Vagina (tissue), 2 donors: ENCODE data around the gene TAF11L6.
"Not testable (repeated sequence)": the region's sequence is repeated elsewhere in the genome, so short reads cannot be mapped to it uniquely, and the experiment has no call there.

ENCODE experiments used
- CTCF ChIP-seq, 3 experiments: fragments of 450-650 bp in 2 of 3; fragments of 200-600 bp in 1 of 3; sonication (generic) in 1 of 3; IDR thresholded peaks; one replicate each; pipeline ENCODE4 v1.5.1; 2017 to 2019; ENCODE audit warnings: antibody characterized with exemption in 3 of 3, mild to moderate bottlenecking in 2 of 3, moderate library complexity in 2 of 3
- POLR2AphosphoS5 ChIP-seq, 2 donors: sonication (generic); formaldehyde crosslinking; IDR thresholded peaks; one replicate each; pipeline ENCODE4 v1.9.0; 2017; ENCODE audit warnings: antibody characterized with exemption in 2 of 2, mild to moderate bottlenecking in 2 of 2, low read depth in 1 of 2; ENCODE audit not compliant: insufficient read depth in 1 of 2

- TF ChIP-seq CTCF (IDR thresholded peaks at IDR 0.05); POLR2AphosphoS5 (IDR thresholded peaks at IDR 0.05; ENCODE audit: insufficient read depth in 1 of 2, low read depth in 1 of 2): not testable (repeated sequence)
Observed at GRCh38 chr5:17526504-17526903, 2.0 kb upstream of the TAF11L6 start.
